Parathyroid adenoma (tissue), 2 donors: ENCODE data around the gene MAPT.

Experiments
- H2AFZ ChIP-seq: fragments of 300-600 bp; sonication (generic); one replicate; pipeline ENCODE4 v1.7.0; 2017; ENCODE audit warnings: antibody characterized with exemption, mild to moderate bottlenecking
- H3K27ac ChIP-seq: fragments of 300-600 bp; sonication (generic); one replicate; pipeline ENCODE4 v1.7.0; 2017
- H3K27me3 ChIP-seq: fragments of 300-600 bp; sonication (generic); one replicate; pipeline ENCODE4 v1.7.0; 2017; ENCODE audit warnings: low read length; ENCODE audit not compliant: control insufficient read depth, insufficient read depth
- H3K36me3 ChIP-seq: fragments of 300-600 bp; sonication (generic); one replicate; pipeline ENCODE4 v1.7.0; 2017; ENCODE audit warnings: low read length; ENCODE audit not compliant: control insufficient read depth, insufficient read depth
- H3K4me1 ChIP-seq: fragments of 300-600 bp; sonication (generic); one replicate; pipeline ENCODE4 v1.7.0; 2017; ENCODE audit warnings: control low read depth
- H3K4me2 ChIP-seq: fragments of 300-600 bp; sonication (generic); one replicate; pipeline ENCODE4 v1.7.0; 2017; ENCODE audit warnings: low read length
- H3K4me3 ChIP-seq: fragments of 300-600 bp; sonication (generic); one replicate; pipeline ENCODE4 v1.7.0; 2017; ENCODE audit warnings: low read depth, low read length
- H3K79me2 ChIP-seq: fragments of 300-600 bp; sonication (generic); one replicate; pipeline ENCODE4 v1.7.0; 2017; ENCODE audit warnings: control low read depth
- H3K9ac ChIP-seq: fragments of 300-600 bp; sonication (generic); one replicate; pipeline ENCODE4 v1.7.0; 2017; ENCODE audit warnings: mild to moderate bottlenecking
- H3K9me3 ChIP-seq: fragments of 300-600 bp; sonication (generic); one replicate; pipeline ENCODE4 v1.7.0; 2017; ENCODE audit warnings: low read length; ENCODE audit not compliant: control insufficient read depth
- CTCF ChIP-seq: fragments of 300-600 bp; sonication (generic); IDR thresholded peaks from one replicate; pipeline ENCODE4 v1.7.0; 2017; ENCODE audit warnings: antibody characterized with exemption, mild to moderate bottlenecking
- donor health status: primary hyperparathyroidism.

Gene MAPT

DNA sequence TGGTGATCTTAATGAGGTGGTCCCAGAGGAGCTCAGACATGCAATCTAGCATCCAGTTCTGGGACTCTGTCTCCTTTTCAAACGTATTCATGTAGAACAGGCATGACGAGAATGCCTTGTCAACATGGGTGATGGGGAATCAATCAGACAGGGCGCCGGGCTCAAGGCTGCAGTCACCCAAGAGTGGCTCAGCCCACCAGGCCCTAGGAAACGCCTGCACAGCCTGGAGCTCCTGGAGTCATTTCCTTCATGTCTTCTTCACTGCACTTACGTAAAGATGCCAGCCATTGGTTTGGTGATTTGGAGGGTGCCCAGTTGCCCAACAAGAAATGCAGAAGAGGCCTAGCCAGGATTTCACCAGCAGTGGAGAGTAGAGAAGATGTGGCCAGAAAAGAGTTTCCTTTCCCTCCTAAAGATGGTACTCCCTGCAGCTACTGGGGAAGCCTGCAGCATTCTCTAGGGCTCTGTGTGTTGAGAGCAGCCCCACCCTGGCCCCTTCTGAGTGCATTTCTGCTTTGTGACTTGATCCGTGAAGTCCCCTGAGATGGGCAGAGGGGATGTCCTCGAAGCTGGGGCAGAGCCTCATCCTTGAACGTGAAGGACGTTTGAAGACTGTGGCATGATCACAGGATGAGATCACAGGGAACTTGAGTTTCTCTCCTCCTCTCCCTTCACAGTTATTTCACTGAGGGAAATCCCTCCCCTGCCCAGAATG, 80.7 kb downstream of the MAPT start:
- H3K79me2 ChIP-seq: peaks cover 2% of the 10 kb centered on the region
- no peaks in the 10 kb centered on the region for H3K36me3 ChIP-seq
- TF ChIP-seq CTCF: no peak
- H3K9me3 ChIP-seq: no peaks in the 10 kb centered on the region
- no peak overlapping the region for H3K4me2 ChIP-seq
- H3K4me1 ChIP-seq: no peaks in the 10 kb centered on the region
- no peaks in the 10 kb centered on the region for H3K27me3 ChIP-seq
- no peak overlapping the region for H3K9ac ChIP-seq
- no peak overlapping the region for H3K27ac ChIP-seq
- H2AFZ ChIP-seq: no peak overlapping the region
- H3K4me3 ChIP-seq: no peak overlapping the region

GRCh38 chr17:45975640-45976295, 81.4 kb downstream of the MAPT start:
- TF ChIP-seq CTCF: no peak
- Histone ChIP-seq H3K36me3 (no peaks in the 10 kb centered on the region), H2AFZ (no peak overlapping the region), H3K27ac (no peak overlapping the region), H3K4me2 (no peak overlapping the region), H3K9me3 (no peaks in the 10 kb centered on the region), H3K79me2 (peaks cover under 1% of the 10 kb centered on the region), H3K9ac (no peak overlapping the region), H3K4me3 (no peak overlapping the region), H3K4me1 (no peaks in the 10 kb centered on the region), H3K27me3 (no peaks in the 10 kb centered on the region)

GRCh38 chr17:45976391-45976754, 82.0 kb downstream of the MAPT start:
- Histone ChIP-seq H3K36me3 (no peaks in the 10 kb centered on the region), H3K4me2 (no peak overlapping the region), H3K4me1 (no peaks in the 10 kb centered on the region), H3K27ac (no peak overlapping the region), H3K4me3 (no peak overlapping the region), H3K9ac (no peak overlapping the region), H2AFZ (no peak overlapping the region), H3K9me3 (no peaks in the 10 kb centered on the region), H3K27me3 (no peaks in the 10 kb centered on the region), H3K79me2 (no peaks in the 10 kb centered on the region)
- no peak for TF ChIP-seq CTCF

- Histone ChIP-seq H3K4me2 (no peak overlapping the region), H3K9me3 (no peaks in the 10 kb centered on the region), H3K36me3 (no peaks in the 10 kb centered on the region), H3K79me2 (no peaks in the 10 kb centered on the region), H2AFZ (no peak overlapping the region), H3K9ac (no peak overlapping the region), H3K27me3 (no peaks in the 10 kb centered on the region), H3K27ac (no peak overlapping the region), H3K4me3 (no peak overlapping the region), H3K4me1 (no peaks in the 10 kb centered on the region)
- TF ChIP-seq CTCF: no peak
Measured at GRCh38 chr17:45976755-45977505, 82.6 kb downstream of the MAPT start.
